ENCODE measurements around the gene PREB. TPM values are rescaled to one million over a fixed set of nuclear protein-coding genes. Genes with fewer than 3 reads are reported as not detected.

PREB gene
- total and polyA plus RNA-seq, 2 of the 13 experiments (the other 11 are each of a cell fraction or from before 2014, with no cell fraction given), result 112 to 192 TPM

- TF ChIP-seq PAF1 (CRISPR knock-in tag; IDR thresholded peaks at IDR 0.05) (peak; percentile 29; the same call in 1 of the 2 replicates), AGO1 (IDR thresholded peaks at IDR 0.05; ENCODE audit: low read depth, low read length, poor library complexity, severe bottlenecking) (no peak), ZFP62 (CRISPR knock-in tag; IDR thresholded peaks at IDR 0.05) (no peak), BRD4 (CRISPR knock-in tag; IDR thresholded peaks at IDR 0.05) (peak; percentile 99), ZNF160 (CRISPR knock-in tag; IDR thresholded peaks at IDR 0.05) (peak; percentile 26; the same call in 1 of the 2 replicates), ZSCAN21 (CRISPR knock-in tag; IDR thresholded peaks at IDR 0.05; ENCODE audit: borderline replicate concordance) (peak; percentile 93), CBX2 (IDR thresholded peaks at IDR 0.05; ENCODE audit: low read depth, low read length) (no peak), CBX2 (CRISPR knock-in tag; IDR thresholded peaks at IDR 0.05; ENCODE audit: low read depth) (no peak), FOXP1 (IDR thresholded peaks at IDR 0.05) (no peak), FOXP1 (CRISPR knock-in tag; IDR thresholded peaks at IDR 0.05) (peak; percentile 89), MED8 (CRISPR knock-in tag; IDR thresholded peaks at IDR 0.05; ENCODE audit: insufficient replicate concordance) (no peak), HOXA5 (CRISPR knock-in tag; IDR thresholded peaks at IDR 0.05) (peak; percentile 73; the same call in 1 of the 2 replicates), ZFP1 (CRISPR knock-in tag; IDR thresholded peaks at IDR 0.05) (peak; percentile 76; the same call in 1 of the 2 replicates), PAXIP1 (CRISPR knock-in tag; conservative IDR thresholded peaks at IDR 0.05) (peak; percentile 98)
- TF ChIP-seq, protein P1, sequence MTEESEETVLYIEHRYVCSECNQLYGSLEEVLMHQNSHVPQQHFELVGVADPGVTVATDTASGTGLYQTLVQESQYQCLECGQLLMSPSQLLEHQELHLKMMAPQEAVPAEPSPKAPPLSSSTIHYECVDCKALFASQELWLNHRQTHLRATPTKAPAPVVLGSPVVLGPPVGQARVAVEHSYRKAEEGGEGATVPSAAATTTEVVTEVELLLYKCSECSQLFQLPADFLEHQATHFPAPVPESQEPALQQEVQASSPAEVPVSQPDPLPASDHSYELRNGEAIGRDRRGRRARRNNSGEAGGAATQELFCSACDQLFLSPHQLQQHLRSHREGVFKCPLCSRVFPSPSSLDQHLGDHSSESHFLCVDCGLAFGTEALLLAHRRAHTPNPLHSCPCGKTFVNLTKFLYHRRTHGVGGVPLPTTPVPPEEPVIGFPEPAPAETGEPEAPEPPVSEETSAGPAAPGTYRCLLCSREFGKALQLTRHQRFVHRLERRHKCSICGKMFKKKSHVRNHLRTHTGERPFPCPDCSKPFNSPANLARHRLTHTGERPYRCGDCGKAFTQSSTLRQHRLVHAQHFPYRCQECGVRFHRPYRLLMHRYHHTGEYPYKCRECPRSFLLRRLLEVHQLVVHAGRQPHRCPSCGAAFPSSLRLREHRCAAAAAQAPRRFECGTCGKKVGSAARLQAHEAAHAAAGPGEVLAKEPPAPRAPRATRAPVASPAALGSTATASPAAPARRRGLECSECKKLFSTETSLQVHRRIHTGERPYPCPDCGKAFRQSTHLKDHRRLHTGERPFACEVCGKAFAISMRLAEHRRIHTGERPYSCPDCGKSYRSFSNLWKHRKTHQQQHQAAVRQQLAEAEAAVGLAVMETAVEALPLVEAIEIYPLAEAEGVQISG (CRISPR knock-in tag; IDR thresholded peaks at IDR 0.05), result peak; percentile 86
- TF ChIP-seq, protein P2, sequence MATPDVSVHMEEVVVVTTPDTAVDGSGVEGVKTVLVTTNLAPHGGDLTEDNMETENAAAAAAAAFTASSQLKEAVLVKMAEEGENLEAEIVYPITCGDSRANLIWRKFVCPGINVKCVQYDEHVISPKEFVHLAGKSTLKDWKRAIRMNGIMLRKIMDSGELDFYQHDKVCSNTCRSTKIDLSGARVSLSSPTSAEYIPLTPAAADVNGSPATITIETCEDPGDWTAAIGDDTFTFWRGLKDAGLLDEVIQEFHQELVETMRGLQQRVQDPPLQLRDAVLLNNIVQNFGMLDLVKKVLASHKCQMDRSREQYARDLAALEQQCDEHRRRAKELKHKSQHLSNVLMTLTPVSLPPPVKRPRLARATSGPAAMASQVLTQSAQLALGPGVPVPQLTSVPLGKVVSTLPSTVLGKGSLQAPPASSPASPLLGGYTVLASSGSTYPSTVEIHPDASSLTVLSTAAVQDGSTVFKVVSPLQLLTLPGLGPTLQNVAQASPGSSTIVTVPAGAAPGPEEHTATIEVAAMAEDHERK (CRISPR knock-in tag; IDR thresholded peaks at IDR 0.05; ENCODE audit: low read depth), result no peak
- TF ChIP-seq, protein P3, sequence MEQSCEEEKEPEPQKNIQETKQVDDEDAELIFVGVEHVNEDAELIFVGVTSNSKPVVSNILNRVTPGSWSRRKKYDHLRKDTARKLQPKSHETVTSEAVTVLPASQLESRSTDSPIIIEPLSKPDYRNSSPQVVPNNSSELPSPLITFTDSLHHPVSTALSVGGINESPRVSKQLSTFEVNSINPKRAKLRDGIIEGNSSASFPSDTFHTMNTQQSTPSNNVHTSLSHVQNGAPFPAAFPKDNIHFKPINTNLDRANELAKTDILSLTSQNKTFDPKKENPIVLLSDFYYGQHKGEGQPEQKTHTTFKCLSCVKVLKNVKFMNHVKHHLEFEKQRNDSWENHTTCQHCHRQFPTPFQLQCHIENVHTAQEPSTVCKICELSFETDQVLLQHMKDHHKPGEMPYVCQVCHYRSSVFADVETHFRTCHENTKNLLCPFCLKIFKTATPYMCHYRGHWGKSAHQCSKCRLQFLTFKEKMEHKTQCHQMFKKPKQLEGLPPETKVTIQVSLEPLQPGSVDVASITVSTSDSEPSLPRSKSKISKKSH (CRISPR knock-in tag; IDR thresholded peaks at IDR 0.05; ENCODE audit: borderline replicate concordance), result 0 out of 2 replicates have a peak, but pooled peaks have one; percentile 41
Observed at GRCh38 chr2:27093430-27094352, 40.7 kb downstream of the PREB start (continued).

Measured in HepG2 (cell line).